Measurements from ENCODE around the gene PRDM5.

PRDM5 gene

GRCh38 chr4:120853161-120853935 is 69.2 kb downstream of the PRDM5 start:
- DNase-seq, result no peak

- no peak for DNase-seq
Observed at GRCh38 chr4:120850018-120850599, 72.4 kb downstream of the PRDM5 start.

GRCh38 chr4:120847019-120847582 is 75.4 kb downstream of the PRDM5 start:
- DNase-seq, result no peak

- DNase-seq, result no peak
Observed at GRCh38 chr4:120844528-120844921, 78.0 kb downstream of the PRDM5 start.

- DNase-seq, result no peak
Observed at GRCh38 chr4:120843849-120844527, 78.5 kb downstream of the PRDM5 start.

- DNase-seq, result no peak
Observed at GRCh38 chr4:120842031-120842430, 80.5 kb downstream of the PRDM5 start.

GRCh38 chr4:120841580-120841979 is 80.9 kb downstream of the PRDM5 start:
- no peak for DNase-seq

GRCh38 chr4:120839974-120840751 is 82.4 kb downstream of the PRDM5 start:
- DNase-seq, result no peak

GRCh38 chr4:120839334-120839973 is 83.1 kb downstream of the PRDM5 start:
- DNase-seq, result no peak

GRCh38 chr4:120838784-120839183 is 83.7 kb downstream of the PRDM5 start:
- DNase-seq, result no peak

- DNase-seq, result no peak
Observed at GRCh38 chr4:120837656-120838055, 84.9 kb downstream of the PRDM5 start.

- no peak for DNase-seq
Observed at GRCh38 chr4:120835342-120835741, 87.2 kb downstream of the PRDM5 start.

GRCh38 chr4:120830204-120830603 is 92.3 kb downstream of the PRDM5 start:
- no peak for DNase-seq

GRCh38 chr4:120829113-120829831 is 93.3 kb downstream of the PRDM5 start:
- no peak for DNase-seq

- DNase-seq, result no peak
Observed at GRCh38 chr4:120826853-120827252, 95.7 kb downstream of the PRDM5 start.

GRCh38 chr4:120826449-120826848 is 96.1 kb downstream of the PRDM5 start:
- DNase-seq, result no peak

GRCh38 chr4:120824946-120825345 is 97.6 kb downstream of the PRDM5 start:
- DNase-seq, result no peak

GRCh38 chr4:120821977-120822376 is 100.5 kb downstream of the PRDM5 start:
- DNase-seq, result no peak

GRCh38 chr4:120821029-120821428 is 101.5 kb downstream of the PRDM5 start:
- DNase-seq, result no peak

GRCh38 chr4:120819805-120820437 is 102.6 kb downstream of the PRDM5 start:
- no peak for DNase-seq

GRCh38 chr4:120816296-120816965 is 106.1 kb downstream of the PRDM5 start:
- DNase-seq, result no peak
